GM18517 (cell line): ENCODE results near the gene FBXO22.
A peak's percentile ranks its signal among the peaks of the same experiment; 100 is the strongest.
"Not testable (repeated sequence)": the region's sequence is repeated elsewhere in the genome, so short reads cannot be mapped to it uniquely, and the experiment has no call there.

ENCODE experiments used
- ATAC-seq: cut with Tn5 transposase; IDR thresholded peaks from one replicate; pipeline ENCODE4 v1.9.1; 2021; ENCODE audit warnings: mild to moderate bottlenecking, moderate library complexity; ENCODE audit not compliant: unreplicated experiment

Gene FBXO22

GRCh38 chr15:75903331-75904239 is at the start of gene FBXO22:
Gene FBXO22 (plus strand): TSS chr15:75903878. CDS start chr15:75903964, 86 bp downstream.
- ATAC-seq: peak; percentile 91

- ATAC-seq: no peak
Observed at GRCh38 chr15:75857886-75858285, 45.8 kb upstream of the FBXO22 start.

GRCh38 chr15:75861750-75862402 is 41.8 kb upstream of the FBXO22 start:
- no peak for ATAC-seq

GRCh38 chr15:75862796-75863195 is 40.9 kb upstream of the FBXO22 start:
- no peak for ATAC-seq

GRCh38 chr15:75864213-75865059 is 39.2 kb upstream of the FBXO22 start:
- ATAC-seq: no peak

- not testable (repeated sequence) for ATAC-seq
Observed at GRCh38 chr15:75866045-75866444, 37.6 kb upstream of the FBXO22 start.

GRCh38 chr15:75866916-75867315 is 36.8 kb upstream of the FBXO22 start:
- ATAC-seq: no peak

GRCh38 chr15:75867449-75867848 is 36.2 kb upstream of the FBXO22 start:
- no peak for ATAC-seq

- no peak for ATAC-seq
Observed at GRCh38 chr15:75868019-75868418, 35.7 kb upstream of the FBXO22 start.

- no peak for ATAC-seq
Observed at GRCh38 chr15:75869446-75869845, 34.2 kb upstream of the FBXO22 start.

- ATAC-seq: not testable (repeated sequence)
Observed at GRCh38 chr15:75871589-75871988, 32.1 kb upstream of the FBXO22 start.

GRCh38 chr15:75872403-75872990 is 31.2 kb upstream of the FBXO22 start:
- no peak for ATAC-seq

- ATAC-seq: no peak
Observed at GRCh38 chr15:75884041-75884440, 19.6 kb upstream of the FBXO22 start.

GRCh38 chr15:75887178-75887577 is 16.5 kb upstream of the FBXO22 start:
- no peak for ATAC-seq

GRCh38 chr15:75891895-75892294 is 11.8 kb upstream of the FBXO22 start:
- ATAC-seq: no peak

GRCh38 chr15:75895731-75896130 is 7.9 kb upstream of the FBXO22 start:
- no peak for ATAC-seq

- no peak for ATAC-seq
Observed at GRCh38 chr15:75900577-75900976, 3.1 kb upstream of the FBXO22 start.

GRCh38 chr15:75902129-75902557 is 1.5 kb upstream of the FBXO22 start:
- ATAC-seq: no peak

GRCh38 chr15:75905231-75905630 is 1.6 kb downstream of the FBXO22 start:
- ATAC-seq: no peak

GRCh38 chr15:75910355-75910754 is 6.7 kb downstream of the FBXO22 start:
- not testable (repeated sequence) for ATAC-seq

GRCh38 chr15:75916978-75917377 is 13.3 kb downstream of the FBXO22 start:
- ATAC-seq: no peak
